GM23338 (cell line): ENCODE data around the gene HSDL2. TPM values are rescaled to one million over a fixed set of nuclear protein-coding genes. Genes with fewer than 3 reads are reported as not detected.

ENCODE experiments used
- ATAC-seq: fragments of 200-7000 bp; cut with Tn5 transposase; 3 replicates; pipeline ENCODE4 v1.9.1; 2020
- DNase-seq: peaks from one replicate; pipeline ENCODE4 v3.0.0-alpha.2; 2015; ENCODE audit warnings: low spot score
- H2AFZ ChIP-seq: fragments of 200-600 bp; sonication (generic); 2 replicates; pipeline ENCODE4 v1.8.0; 2016; ENCODE audit warnings: antibody characterized with exemption, mild to moderate bottlenecking, moderate library complexity
- H3F3A ChIP-seq: fragments of 200-600 bp; sonication (generic); replicated peaks from 2 replicates; pipeline ENCODE4 v1.8.0; 2017; ENCODE audit warnings: antibody characterized with exemption, mixed run types, low read depth
- H3K27ac ChIP-seq: fragments of 200-600 bp; sonication (generic); 2 replicates; pipeline ENCODE4 v1.6.1; 2016; ENCODE audit warnings: low read depth
- H3K27me3 ChIP-seq: fragments of 200-600 bp; sonication (generic); 2 replicates; pipeline ENCODE4 v1.8.0; 2016; ENCODE audit warnings: mild to moderate bottlenecking, mixed run types, moderate library complexity; ENCODE audit not compliant: insufficient read depth
- H3K36me3 ChIP-seq: fragments of 200-600 bp; sonication (generic); 2 replicates; pipeline ENCODE4 v1.8.0; 2016; ENCODE audit warnings: mild to moderate bottlenecking; ENCODE audit not compliant: insufficient read depth
- H3K4me1 ChIP-seq: fragments of 200-600 bp; sonication (generic); 2 replicates; pipeline ENCODE4 v1.8.0; 2016; ENCODE audit warnings: mild to moderate bottlenecking, moderate library complexity; ENCODE audit not compliant: insufficient read depth
- H3K4me2 ChIP-seq: fragments of 200-600 bp; sonication (generic); 2 replicates; pipeline ENCODE4 v1.7.1; 2017; ENCODE audit warnings: mixed run types
- H3K4me3 ChIP-seq: fragments of 200-600 bp; sonication (generic); 2 replicates; pipeline ENCODE4 v1.6.1; 2016; ENCODE audit warnings: mixed run types
- H3K79me2 ChIP-seq: fragments of 200-600 bp; sonication (generic); replicated peaks from 2 replicates; pipeline ENCODE4 v1.8.0; 2017; ENCODE audit warnings: mild to moderate bottlenecking; ENCODE audit not compliant: insufficient read depth
- H3K9me2 ChIP-seq: fragments of 200-600 bp; sonication (generic); 2 replicates; pipeline ENCODE4 v1.8.0; 2017; ENCODE audit not compliant: insufficient read depth
- H4K20me1 ChIP-seq: fragments of 200-600 bp; sonication (generic); replicated peaks from 2 replicates; pipeline ENCODE4 v1.8.0; 2017; ENCODE audit warnings: mild to moderate bottlenecking; ENCODE audit not compliant: insufficient read depth
- H3K27ac Mint-ChIP-seq: 2 replicates; pipeline ENCODE4 v1.8.0; 2020; ENCODE audit warnings: inconsistent platforms, mild to moderate bottlenecking, moderate library complexity, mixed read lengths
- H3K27me3 Mint-ChIP-seq: 3 replicates; pipeline ENCODE4 v1.8.0; 2022; ENCODE audit warnings: low read depth, mild to moderate bottlenecking, moderate library complexity, mixed read lengths, inconsistent platforms; ENCODE audit not compliant: insufficient read depth, poor library complexity
- H3K36me3 Mint-ChIP-seq: 3 replicates; pipeline ENCODE4 v1.8.0; 2021; ENCODE audit warnings: low read depth, mild to moderate bottlenecking, inconsistent platforms, moderate library complexity, mixed read lengths
- H3K4me1 Mint-ChIP-seq: 3 replicates; pipeline ENCODE4 v1.8.0; 2020; ENCODE audit warnings: mild to moderate bottlenecking, inconsistent platforms, mixed read lengths
- H3K4me3 Mint-ChIP-seq: 3 replicates; pipeline ENCODE4 v1.8.0; 2021; ENCODE audit warnings: moderate library complexity, mild to moderate bottlenecking, inconsistent platforms, mixed read lengths
- H3K9me3 Mint-ChIP-seq: 3 replicates; pipeline ENCODE4 v1.8.0; 2020; ENCODE audit warnings: moderate library complexity, mild to moderate bottlenecking, inconsistent platforms, mixed read lengths
- CREB1 ChIP-seq: fragments of 250-450 bp; sonication (Bioruptor Pico); IDR thresholded peaks from 2 replicates; pipeline ENCODE4 v1.5.0; 2020; ENCODE audit warnings: low read depth, mild to moderate bottlenecking, moderate library complexity
- EZH2 ChIP-seq: fragments of 200-600 bp; sonication (generic); IDR thresholded peaks from one replicate; pipeline ENCODE4 v1.8.0; 2017; ENCODE audit warnings: antibody characterized with exemption, mild to moderate bottlenecking, low read depth; ENCODE audit not compliant: unreplicated experiment
- EZH2phosphoT487 ChIP-seq: fragments of 200-600 bp; sonication (generic); IDR thresholded peaks from one replicate; pipeline ENCODE4 v1.8.1; 2018; ENCODE audit warnings: antibody characterized with exemption; ENCODE audit not compliant: unreplicated experiment
- JUNB ChIP-seq: IDR thresholded peaks from one replicate; pipeline ENCODE4 v1.6.1; 2016; ENCODE audit warnings: antibody characterized with exemption; ENCODE audit not compliant: unreplicated experiment
- POLR2AphosphoS5 ChIP-seq: IDR thresholded peaks from 2 replicates; pipeline ENCODE4 v1.6.1; 2016; ENCODE audit warnings: antibody characterized with exemption, low read depth
- ZNF331 ChIP-seq: fragments of 250-450 bp; sonication (Bioruptor Pico); IDR thresholded peaks from 2 replicates; pipeline ENCODE4 v1.5.0; 2020; ENCODE audit warnings: low read depth, mild to moderate bottlenecking, moderate library complexity
- polyA plus RNA-seq: library from polyadenylated mRNA; unstranded; fragments of >200 nt; fragmentation: Nextera tagmentation; extraction: Ambion mirVana; gene quantifications from 2 replicates; pipeline ENCODE4 v1.2.1, GENCODE V29; 2016
- total RNA-seq: library from RNA; depleted of rRNA; stranded (reverse); fragments of >200 nt; shearing (Covaris generic); gene quantifications from 2 replicates; pipeline ENCODE4 v1.2.3, GENCODE V29; 2014
- TF ChIP-seq, protein P1 (sequence below): IDR thresholded peaks from one replicate; pipeline ENCODE4 v1.6.1; 2018; ENCODE audit warnings: antibody characterized with exemption; ENCODE audit not compliant: unreplicated experiment
- TF ChIP-seq, protein P2 (sequence below): fragments of 250-450 bp; sonication (Bioruptor Pico); IDR thresholded peaks from 2 replicates; pipeline ENCODE4 v1.5.0; 2020; ENCODE audit warnings: mild to moderate bottlenecking, moderate library complexity
- TF ChIP-seq, protein P3 (sequence below), 2 experiments: fragments of 200-600 bp in 1 of 2; sonication (generic) in 1 of 2; conservative IDR thresholded peaks; 2 replicates each; pipeline versions ENCODE4 v1.5.1 to v1.6.1; 2016 to 2017; ENCODE audit warnings: antibody characterized with exemption in 2 of 2, low read depth in 2 of 2, mild to moderate bottlenecking in 2 of 2, moderate library complexity in 1 of 2

Gene HSDL2
- total and polyA plus RNA-seq, 2 experiments from 2014 or later = 11.4 to 15.3 TPM

DNA sequence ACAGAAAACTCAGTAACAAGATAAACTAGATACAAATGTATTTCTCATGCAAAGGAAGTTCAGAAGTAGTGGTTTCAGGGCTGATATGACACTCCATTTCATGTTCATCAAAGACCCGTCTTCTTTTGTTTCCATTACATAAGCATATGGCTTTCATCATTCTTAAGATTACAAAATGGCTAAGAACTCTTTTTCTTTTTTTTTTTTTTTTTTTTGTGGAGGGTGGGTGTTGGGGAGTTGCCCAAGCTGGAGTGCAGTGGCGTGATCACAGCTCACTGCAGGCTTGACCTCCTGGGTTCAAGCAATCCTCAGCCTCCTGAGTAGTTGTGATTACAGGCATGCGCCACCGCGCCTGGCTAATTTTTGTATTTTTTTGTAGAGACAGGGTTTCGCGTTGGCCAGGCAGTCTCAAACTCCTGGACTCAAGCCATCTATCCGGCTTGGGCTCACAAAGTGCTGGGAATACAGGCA is 24.4 kb upstream of the HSDL2 start:
- Mint-ChIP-seq H3K36me3 (no peaks in the 10 kb centered on the region), H3K4me1 (peaks cover 17% of the 10 kb centered on the region), H3K4me3 (no peak overlapping the region), H3K27ac (no peak overlapping the region), H3K9me3 (no peaks in the 10 kb centered on the region), H3K27me3 (peaks cover 2% of the 10 kb centered on the region)
- Histone ChIP-seq H3K9me2 (no peaks in the 10 kb centered on the region), H3K4me1 (peaks cover 11% of the 10 kb centered on the region; the same call in 1 of the 2 replicates), H3K36me3 (no peaks in the 10 kb centered on the region), H3K4me2 (no peak overlapping the region), H2AFZ (no peak overlapping the region), H3K4me3 (no peak overlapping the region), H3K79me2 (no peaks in the 10 kb centered on the region), H4K20me1 (no peaks in the 10 kb centered on the region), H3F3A (no peaks in the 10 kb centered on the region), H3K27ac (no peak overlapping the region), H3K27me3 (no peaks in the 10 kb centered on the region)
- ATAC-seq (no peak), DNase-seq (no peak)
- TF ChIP-seq POLR2AphosphoS5 = no peak
- no peak for TF ChIP-seq EZH2

DNA sequence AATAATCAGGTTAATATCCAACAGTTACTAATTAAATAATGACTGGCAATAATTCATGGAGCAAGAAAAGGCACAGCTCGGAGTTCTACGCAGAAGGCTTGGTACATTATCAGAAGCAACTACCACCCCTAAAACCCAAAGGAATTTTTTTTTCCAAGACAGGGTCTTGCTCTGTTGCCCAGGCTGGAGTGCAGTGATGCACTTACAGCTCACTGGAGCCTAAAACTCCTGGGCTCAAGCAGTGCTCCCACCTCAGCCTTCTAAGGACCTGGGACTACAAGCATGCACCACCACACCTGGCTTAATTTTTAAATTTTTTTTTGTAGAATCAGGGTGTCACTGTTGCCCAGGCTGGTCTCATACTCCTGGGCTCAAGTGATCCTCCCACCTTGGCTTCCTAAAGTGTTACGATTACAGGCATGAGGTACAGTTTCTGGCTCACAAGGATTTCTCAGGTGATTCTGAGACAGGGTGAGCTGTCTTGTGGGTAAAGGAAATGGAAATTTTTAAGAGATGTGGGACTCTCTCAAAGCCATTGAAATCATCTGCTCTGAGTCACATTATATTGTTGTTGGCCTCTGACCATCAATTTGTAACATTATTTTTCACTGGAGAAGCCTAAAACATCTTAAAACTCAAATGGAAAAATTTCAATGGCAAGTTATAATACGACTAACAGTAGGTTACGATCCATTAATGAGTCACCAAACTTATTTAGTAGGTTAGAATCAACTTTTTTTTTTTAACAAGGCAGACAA is 19.7 kb upstream of the HSDL2 start:
- H3K9me2 ChIP-seq = no peaks in the 10 kb centered on the region
- no peaks in the 10 kb centered on the region for H3K36me3 ChIP-seq
- H3K27ac Mint-ChIP-seq = no peak overlapping the region
- no peaks in the 10 kb centered on the region for H4K20me1 ChIP-seq
- no peaks in the 10 kb centered on the region for H3K27me3 Mint-ChIP-seq
- no peak overlapping the region for H3K4me3 Mint-ChIP-seq
- H3K4me1 ChIP-seq = 0 out of 2 replicates have a peak, but pooled peaks cover 4% of the 10 kb centered on the region
- H3K27me3 ChIP-seq = no peaks in the 10 kb centered on the region
- no peak overlapping the region for H3K4me3 ChIP-seq
- H3K36me3 Mint-ChIP-seq = peaks cover 3% of the 10 kb centered on the region; the same call in 1 of the 3 replicates
- no peaks in the 10 kb centered on the region for H3F3A ChIP-seq
- no peak overlapping the region for H2AFZ ChIP-seq
- DNase-seq = no peak
- no peaks in the 10 kb centered on the region for H3K79me2 ChIP-seq
- H3K9me3 Mint-ChIP-seq = peaks cover 6% of the 10 kb centered on the region
- no peak for ATAC-seq
- H3K27ac ChIP-seq = no peak overlapping the region
- no peak overlapping the region for H3K4me2 ChIP-seq
- H3K4me1 Mint-ChIP-seq = peaks cover 1% of the 10 kb centered on the region; the same call in 2 of the 3 replicates
- TF ChIP-seq, protein P1, sequence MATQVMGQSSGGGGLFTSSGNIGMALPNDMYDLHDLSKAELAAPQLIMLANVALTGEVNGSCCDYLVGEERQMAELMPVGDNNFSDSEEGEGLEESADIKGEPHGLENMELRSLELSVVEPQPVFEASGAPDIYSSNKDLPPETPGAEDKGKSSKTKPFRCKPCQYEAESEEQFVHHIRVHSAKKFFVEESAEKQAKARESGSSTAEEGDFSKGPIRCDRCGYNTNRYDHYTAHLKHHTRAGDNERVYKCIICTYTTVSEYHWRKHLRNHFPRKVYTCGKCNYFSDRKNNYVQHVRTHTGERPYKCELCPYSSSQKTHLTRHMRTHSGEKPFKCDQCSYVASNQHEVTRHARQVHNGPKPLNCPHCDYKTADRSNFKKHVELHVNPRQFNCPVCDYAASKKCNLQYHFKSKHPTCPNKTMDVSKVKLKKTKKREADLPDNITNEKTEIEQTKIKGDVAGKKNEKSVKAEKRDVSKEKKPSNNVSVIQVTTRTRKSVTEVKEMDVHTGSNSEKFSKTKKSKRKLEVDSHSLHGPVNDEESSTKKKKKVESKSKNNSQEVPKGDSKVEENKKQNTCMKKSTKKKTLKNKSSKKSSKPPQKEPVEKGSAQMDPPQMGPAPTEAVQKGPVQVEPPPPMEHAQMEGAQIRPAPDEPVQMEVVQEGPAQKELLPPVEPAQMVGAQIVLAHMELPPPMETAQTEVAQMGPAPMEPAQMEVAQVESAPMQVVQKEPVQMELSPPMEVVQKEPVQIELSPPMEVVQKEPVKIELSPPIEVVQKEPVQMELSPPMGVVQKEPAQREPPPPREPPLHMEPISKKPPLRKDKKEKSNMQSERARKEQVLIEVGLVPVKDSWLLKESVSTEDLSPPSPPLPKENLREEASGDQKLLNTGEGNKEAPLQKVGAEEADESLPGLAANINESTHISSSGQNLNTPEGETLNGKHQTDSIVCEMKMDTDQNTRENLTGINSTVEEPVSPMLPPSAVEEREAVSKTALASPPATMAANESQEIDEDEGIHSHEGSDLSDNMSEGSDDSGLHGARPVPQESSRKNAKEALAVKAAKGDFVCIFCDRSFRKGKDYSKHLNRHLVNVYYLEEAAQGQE = no peak
- TF ChIP-seq CREB1 (no peak), EZH2phosphoT487 (no peak), EZH2 (no peak), ZNF331 (no peak), JUNB (no peak)
- TF ChIP-seq, protein P2, sequence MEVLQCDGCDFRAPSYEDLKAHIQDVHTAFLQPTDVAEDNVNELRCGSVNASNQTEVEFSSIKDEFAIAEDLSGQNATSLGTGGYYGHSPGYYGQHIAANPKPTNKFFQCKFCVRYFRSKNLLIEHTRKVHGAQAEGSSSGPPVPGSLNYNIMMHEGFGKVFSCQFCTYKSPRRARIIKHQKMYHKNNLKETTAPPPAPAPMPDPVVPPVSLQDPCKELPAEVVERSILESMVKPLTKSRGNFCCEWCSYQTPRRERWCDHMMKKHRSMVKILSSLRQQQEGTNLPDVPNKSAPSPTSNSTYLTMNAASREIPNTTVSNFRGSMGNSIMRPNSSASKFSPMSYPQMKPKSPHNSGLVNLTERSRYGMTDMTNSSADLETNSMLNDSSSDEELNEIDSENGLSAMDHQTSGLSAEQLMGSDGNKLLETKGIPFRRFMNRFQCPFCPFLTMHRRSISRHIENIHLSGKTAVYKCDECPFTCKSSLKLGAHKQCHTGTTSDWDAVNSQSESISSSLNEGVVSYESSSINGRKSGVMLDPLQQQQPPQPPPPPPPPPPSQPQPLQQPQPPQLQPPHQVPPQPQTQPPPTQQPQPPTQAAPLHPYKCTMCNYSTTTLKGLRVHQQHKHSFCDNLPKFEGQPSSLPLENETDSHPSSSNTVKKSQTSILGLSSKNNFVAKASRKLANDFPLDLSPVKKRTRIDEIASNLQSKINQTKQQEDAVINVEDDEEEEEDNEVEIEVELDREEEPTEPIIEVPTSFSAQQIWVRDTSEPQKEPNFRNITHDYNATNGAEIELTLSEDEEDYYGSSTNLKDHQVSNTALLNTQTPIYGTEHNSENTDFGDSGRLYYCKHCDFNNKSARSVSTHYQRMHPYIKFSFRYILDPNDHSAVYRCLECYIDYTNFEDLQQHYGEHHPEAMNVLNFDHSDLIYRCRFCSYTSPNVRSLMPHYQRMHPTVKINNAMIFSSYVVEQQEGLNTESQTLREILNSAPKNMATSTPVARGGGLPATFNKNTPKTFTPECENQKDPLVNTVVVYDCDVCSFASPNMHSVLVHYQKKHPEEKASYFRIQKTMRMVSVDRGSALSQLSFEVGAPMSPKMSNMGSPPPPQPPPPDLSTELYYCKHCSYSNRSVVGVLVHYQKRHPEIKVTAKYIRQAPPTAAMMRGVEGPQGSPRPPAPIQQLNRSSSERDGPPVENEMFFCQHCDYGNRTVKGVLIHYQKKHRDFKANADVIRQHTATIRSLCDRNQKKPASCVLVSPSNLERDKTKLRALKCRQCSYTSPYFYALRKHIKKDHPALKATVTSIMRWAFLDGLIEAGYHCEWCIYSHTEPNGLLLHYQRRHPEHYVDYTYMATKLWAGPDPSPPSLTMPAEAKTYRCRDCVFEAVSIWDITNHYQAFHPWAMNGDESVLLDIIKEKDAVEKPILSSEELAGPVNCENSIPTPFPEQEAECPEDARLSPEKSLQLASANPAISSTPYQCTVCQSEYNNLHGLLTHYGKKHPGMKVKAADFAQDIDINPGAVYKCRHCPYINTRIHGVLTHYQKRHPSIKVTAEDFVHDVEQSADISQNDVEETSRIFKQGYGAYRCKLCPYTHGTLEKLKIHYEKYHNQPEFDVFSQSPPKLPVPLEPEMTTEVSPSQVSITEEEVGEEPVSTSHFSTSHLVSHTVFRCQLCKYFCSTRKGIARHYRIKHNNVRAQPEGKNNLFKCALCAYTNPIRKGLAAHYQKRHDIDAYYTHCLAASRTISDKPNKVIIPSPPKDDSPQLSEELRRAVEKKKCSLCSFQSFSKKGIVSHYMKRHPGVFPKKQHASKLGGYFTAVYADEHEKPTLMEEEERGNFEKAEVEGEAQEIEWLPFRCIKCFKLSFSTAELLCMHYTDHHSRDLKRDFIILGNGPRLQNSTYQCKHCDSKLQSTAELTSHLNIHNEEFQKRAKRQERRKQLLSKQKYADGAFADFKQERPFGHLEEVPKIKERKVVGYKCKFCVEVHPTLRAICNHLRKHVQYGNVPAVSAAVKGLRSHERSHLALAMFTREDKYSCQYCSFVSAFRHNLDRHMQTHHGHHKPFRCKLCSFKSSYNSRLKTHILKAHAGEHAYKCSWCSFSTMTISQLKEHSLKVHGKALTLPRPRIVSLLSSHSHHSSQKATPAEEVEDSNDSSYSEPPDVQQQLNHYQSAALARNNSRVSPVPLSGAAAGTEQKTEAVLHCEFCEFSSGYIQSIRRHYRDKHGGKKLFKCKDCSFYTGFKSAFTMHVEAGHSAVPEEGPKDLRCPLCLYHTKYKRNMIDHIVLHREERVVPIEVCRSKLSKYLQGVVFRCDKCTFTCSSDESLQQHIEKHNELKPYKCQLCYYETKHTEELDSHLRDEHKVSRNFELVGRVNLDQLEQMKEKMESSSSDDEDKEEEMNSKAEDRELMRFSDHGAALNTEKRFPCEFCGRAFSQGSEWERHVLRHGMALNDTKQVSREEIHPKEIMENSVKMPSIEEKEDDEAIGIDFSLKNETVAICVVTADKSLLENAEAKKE (CRISPR knock-in tag) = no peak
- TF ChIP-seq, protein P3, sequence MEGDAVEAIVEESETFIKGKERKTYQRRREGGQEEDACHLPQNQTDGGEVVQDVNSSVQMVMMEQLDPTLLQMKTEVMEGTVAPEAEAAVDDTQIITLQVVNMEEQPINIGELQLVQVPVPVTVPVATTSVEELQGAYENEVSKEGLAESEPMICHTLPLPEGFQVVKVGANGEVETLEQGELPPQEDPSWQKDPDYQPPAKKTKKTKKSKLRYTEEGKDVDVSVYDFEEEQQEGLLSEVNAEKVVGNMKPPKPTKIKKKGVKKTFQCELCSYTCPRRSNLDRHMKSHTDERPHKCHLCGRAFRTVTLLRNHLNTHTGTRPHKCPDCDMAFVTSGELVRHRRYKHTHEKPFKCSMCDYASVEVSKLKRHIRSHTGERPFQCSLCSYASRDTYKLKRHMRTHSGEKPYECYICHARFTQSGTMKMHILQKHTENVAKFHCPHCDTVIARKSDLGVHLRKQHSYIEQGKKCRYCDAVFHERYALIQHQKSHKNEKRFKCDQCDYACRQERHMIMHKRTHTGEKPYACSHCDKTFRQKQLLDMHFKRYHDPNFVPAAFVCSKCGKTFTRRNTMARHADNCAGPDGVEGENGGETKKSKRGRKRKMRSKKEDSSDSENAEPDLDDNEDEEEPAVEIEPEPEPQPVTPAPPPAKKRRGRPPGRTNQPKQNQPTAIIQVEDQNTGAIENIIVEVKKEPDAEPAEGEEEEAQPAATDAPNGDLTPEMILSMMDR (conservative IDR thresholded peaks at IDR 0.05; ENCODE audit: low read depth in 2 of 2) = no peak
